SU-DHL-6 (cell line): ENCODE results near the gene CXCR1.

Experiments used
- H2AFZ ChIP-seq: fragments of 200-600 bp; sonication (generic); 2 replicates; pipeline ENCODE4 v1.6.1; 2014; ENCODE audit warnings: low read depth, mild to moderate bottlenecking, moderate library complexity, mixed read lengths, antibody characterized with exemption, low read length; ENCODE audit not compliant: severe bottlenecking
- H3F3A ChIP-seq: fragments of 200-600 bp; shearing (Covaris generic); 2 replicates; pipeline ENCODE4 v1.6.0; 2016; ENCODE audit warnings: antibody characterized with exemption, mild to moderate bottlenecking; ENCODE audit not compliant: insufficient read depth
- H3K27ac ChIP-seq: fragments of 200-600 bp; sonication (generic); 2 replicates; pipeline ENCODE4 v1.5.1; 2016; ENCODE audit warnings: low read depth, mild to moderate bottlenecking, low read length, moderate library complexity, mixed read lengths
- H3K27me3 ChIP-seq: fragments of 200-600 bp; sonication (generic), shearing (Covaris generic); 2 replicates; pipeline ENCODE4 v1.6.0; 2014; ENCODE audit warnings: mild to moderate bottlenecking, low read length
- H3K36me3 ChIP-seq: fragments of 200-600 bp; sonication (generic); 2 replicates; pipeline ENCODE4 v1.6.1; 2014; ENCODE audit warnings: mild to moderate bottlenecking, low read length, mixed read lengths
- H3K4me2 ChIP-seq: fragments of 300-600, 200-600 bp; shearing (Covaris generic), sonication (generic); 2 replicates; pipeline ENCODE4 v1.6.0; 2014; ENCODE audit warnings: low read length, low read depth, mild to moderate bottlenecking; ENCODE audit not compliant: poor library complexity, severe bottlenecking
- H3K4me3 ChIP-seq: fragments of 200-600 bp; sonication (generic); 2 replicates; pipeline ENCODE4 v1.5.1; 2014; ENCODE audit warnings: antibody characterized with exemption, low read length, mild to moderate bottlenecking, mixed read lengths; ENCODE audit not compliant: insufficient read depth, poor library complexity, severe bottlenecking
- H3K79me2 ChIP-seq: fragments of 200-600 bp; sonication (generic); 2 replicates; pipeline ENCODE4 v1.6.1; 2014; ENCODE audit warnings: mild to moderate bottlenecking, low read length, moderate library complexity; ENCODE audit not compliant: insufficient read depth
- H3K9ac ChIP-seq: fragments of 200-600 bp; sonication (generic); 2 replicates; pipeline ENCODE4 v1.7.0; 2014; ENCODE audit warnings: mild to moderate bottlenecking, low read length
- H3K9me2 ChIP-seq: fragments of 200-600 bp; sonication (generic); replicated peaks from 2 replicates; pipeline ENCODE4 v1.6.1; 2014; ENCODE audit warnings: low read length; ENCODE audit not compliant: insufficient read depth
- H3K9me3 ChIP-seq: fragments of 200-600 bp; sonication (generic); 2 replicates; pipeline ENCODE4 v1.6.1; 2014; ENCODE audit warnings: low read length, mixed read lengths; ENCODE audit not compliant: insufficient read depth
- H4K20me1 ChIP-seq: fragments of 200-600 bp; sonication (generic); 2 replicates; pipeline ENCODE4 v1.6.1; 2014; ENCODE audit warnings: low read depth, mild to moderate bottlenecking, antibody characterized with exemption, low read length, moderate library complexity, mixed read lengths
- CTCF ChIP-seq: fragments of 200-600 bp; sonication (generic); IDR thresholded peaks from one replicate; pipeline ENCODE4 v1.5.1; 2017; ENCODE audit warnings: antibody characterized with exemption, mild to moderate bottlenecking, low read length, moderate library complexity; ENCODE audit not compliant: insufficient read depth, poor library complexity, severe bottlenecking
- EZH2phosphoT487 ChIP-seq: fragments of 200-600 bp; sonication (generic), shearing (Covaris generic); conservative IDR thresholded peaks from 2 replicates; pipeline ENCODE4 v1.6.1; 2018; ENCODE audit warnings: mild to moderate bottlenecking, antibody characterized with exemption, low read length, moderate library complexity, mixed read lengths

The CXCR1 gene

DNA sequence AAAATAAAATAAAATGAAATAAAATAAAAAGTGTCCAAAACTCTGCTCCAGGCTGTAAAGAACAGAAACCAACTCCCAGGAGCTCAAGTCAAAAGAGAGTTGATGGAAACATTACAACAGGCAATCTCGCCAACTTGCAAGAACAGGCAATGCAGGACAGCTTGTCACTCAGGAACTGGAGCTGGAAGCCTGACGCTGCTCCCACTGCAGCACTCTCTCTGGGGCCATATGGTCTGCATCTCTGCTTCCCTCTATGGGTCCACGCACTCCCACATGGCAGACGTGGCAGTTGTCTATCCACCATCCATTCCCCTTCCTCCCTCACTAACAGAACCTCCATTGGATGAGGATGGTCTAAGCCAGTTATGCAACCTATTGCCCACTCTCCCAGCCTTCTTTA is 26.9 kb upstream of the CXCR1 start:
- H3K9me2 ChIP-seq, result no peaks in the 10 kb centered on the region
- H3K4me2 ChIP-seq, result no peak overlapping the region
- H2AFZ ChIP-seq, result no peak overlapping the region
- H3K27ac ChIP-seq, result no peak overlapping the region
- H4K20me1 ChIP-seq, result no peaks in the 10 kb centered on the region
- TF ChIP-seq CTCF, result no peak
- no peak for TF ChIP-seq EZH2phosphoT487
- H3K9ac ChIP-seq, result no peak overlapping the region
- H3K79me2 ChIP-seq, result no peaks in the 10 kb centered on the region
- H3K36me3 ChIP-seq, result no peaks in the 10 kb centered on the region
- no peaks in the 10 kb centered on the region for H3K9me3 ChIP-seq
- H3F3A ChIP-seq, result no peaks in the 10 kb centered on the region
- no peak overlapping the region for H3K4me3 ChIP-seq
- H3K27me3 ChIP-seq, result no peaks in the 10 kb centered on the region

DNA sequence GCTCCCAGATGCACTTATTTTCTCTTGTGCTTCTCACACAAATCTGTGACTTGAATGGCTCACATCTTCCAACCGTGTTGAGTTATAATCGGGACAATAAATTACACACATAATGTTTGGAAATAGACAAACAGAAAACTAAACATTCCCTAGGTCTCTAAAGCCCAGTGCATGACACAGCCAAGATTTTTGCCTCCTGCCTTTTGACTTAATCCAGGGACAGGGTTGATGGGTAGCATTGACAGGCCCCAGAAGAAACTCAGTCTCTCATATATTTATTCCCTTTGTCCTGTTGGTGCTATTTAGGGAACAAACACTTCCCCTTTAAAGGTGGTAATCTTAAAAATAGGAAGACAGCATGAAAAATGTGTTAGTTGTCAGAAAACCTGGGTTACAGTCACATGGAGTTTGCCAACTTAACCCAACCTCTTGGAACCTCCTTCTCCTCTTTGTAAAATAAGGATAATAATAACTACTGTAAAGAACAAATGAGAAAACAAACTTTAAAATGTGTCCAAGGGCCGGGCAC is 26.2 kb upstream of the CXCR1 start:
- Histone ChIP-seq H3F3A (no peaks in the 10 kb centered on the region), H3K9ac (no peak overlapping the region)
- no peak for TF ChIP-seq CTCF
- TF ChIP-seq EZH2phosphoT487, result no peak

GRCh38 chr2:218188528-218188927 is 21.8 kb upstream of the CXCR1 start:
- Histone ChIP-seq H3K4me2 (no peak overlapping the region), H3K27ac (no peak overlapping the region), H3K36me3 (no peaks in the 10 kb centered on the region), H3K9me3 (no peaks in the 10 kb centered on the region), H3K79me2 (no peaks in the 10 kb centered on the region), H3K27me3 (no peaks in the 10 kb centered on the region), H3F3A (no peaks in the 10 kb centered on the region), H4K20me1 (no peaks in the 10 kb centered on the region), H2AFZ (no peak overlapping the region), H3K4me3 (no peak overlapping the region), H3K9ac (no peak overlapping the region), H3K9me2 (no peaks in the 10 kb centered on the region)
- no peak for TF ChIP-seq CTCF
- no peak for TF ChIP-seq EZH2phosphoT487

More for the DNA sequence above, 26.2 kb upstream of the CXCR1 start:
- no peak overlapping the region for H3K4me3 ChIP-seq
- no peak overlapping the region for H2AFZ ChIP-seq
- no peaks in the 10 kb centered on the region for H3K36me3 ChIP-seq
- no peak overlapping the region for H3K27ac ChIP-seq
- H3K9me3 ChIP-seq, result no peaks in the 10 kb centered on the region
- no peak overlapping the region for H3K4me2 ChIP-seq
- no peaks in the 10 kb centered on the region for H3K27me3 ChIP-seq
- H3K9me2 ChIP-seq, result no peaks in the 10 kb centered on the region
- H3K79me2 ChIP-seq, result no peaks in the 10 kb centered on the region
- no peaks in the 10 kb centered on the region for H4K20me1 ChIP-seq
